ENCODE data around the gene NCCRP1.

Gene NCCRP1

GRCh38 chr19:39194832-39195542, 1.8 kb upstream of the NCCRP1 start:
- H3K27ac ChIP-seq, result no peak overlapping the region
- TF ChIP-seq, protein P1, sequence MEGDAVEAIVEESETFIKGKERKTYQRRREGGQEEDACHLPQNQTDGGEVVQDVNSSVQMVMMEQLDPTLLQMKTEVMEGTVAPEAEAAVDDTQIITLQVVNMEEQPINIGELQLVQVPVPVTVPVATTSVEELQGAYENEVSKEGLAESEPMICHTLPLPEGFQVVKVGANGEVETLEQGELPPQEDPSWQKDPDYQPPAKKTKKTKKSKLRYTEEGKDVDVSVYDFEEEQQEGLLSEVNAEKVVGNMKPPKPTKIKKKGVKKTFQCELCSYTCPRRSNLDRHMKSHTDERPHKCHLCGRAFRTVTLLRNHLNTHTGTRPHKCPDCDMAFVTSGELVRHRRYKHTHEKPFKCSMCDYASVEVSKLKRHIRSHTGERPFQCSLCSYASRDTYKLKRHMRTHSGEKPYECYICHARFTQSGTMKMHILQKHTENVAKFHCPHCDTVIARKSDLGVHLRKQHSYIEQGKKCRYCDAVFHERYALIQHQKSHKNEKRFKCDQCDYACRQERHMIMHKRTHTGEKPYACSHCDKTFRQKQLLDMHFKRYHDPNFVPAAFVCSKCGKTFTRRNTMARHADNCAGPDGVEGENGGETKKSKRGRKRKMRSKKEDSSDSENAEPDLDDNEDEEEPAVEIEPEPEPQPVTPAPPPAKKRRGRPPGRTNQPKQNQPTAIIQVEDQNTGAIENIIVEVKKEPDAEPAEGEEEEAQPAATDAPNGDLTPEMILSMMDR (IDR thresholded peaks at IDR 0.05), result no peak
- no peak for TF ChIP-seq ZFX (IDR thresholded peaks at IDR 0.05; ENCODE audit: borderline replicate concordance)

DNA sequence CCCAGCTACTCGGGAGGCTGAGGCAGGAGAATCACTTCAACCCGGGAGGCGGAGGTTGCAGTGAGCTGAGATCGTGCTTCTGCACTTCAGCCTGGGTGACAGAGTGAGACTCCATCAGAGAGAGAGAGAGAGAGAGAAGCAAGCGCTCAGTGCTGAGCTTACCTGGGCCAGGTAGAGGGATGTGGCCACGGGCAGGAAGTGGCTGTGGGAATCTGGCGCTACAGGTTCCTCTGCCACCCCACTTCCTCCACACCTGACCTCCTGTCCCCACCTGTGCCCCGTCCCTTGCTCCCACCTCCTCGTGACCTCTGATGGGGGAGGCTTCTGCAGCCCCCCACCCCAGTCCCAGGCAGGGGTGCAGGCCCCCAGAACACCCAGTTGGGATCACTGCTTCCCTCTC, 1.0 kb upstream of the NCCRP1 start:
- no peak overlapping the region for H3K27ac ChIP-seq
- TF ChIP-seq, protein P1 (IDR thresholded peaks at IDR 0.05), result no peak
- no peak for TF ChIP-seq ZFX (IDR thresholded peaks at IDR 0.05; ENCODE audit: borderline replicate concordance)

DNA sequence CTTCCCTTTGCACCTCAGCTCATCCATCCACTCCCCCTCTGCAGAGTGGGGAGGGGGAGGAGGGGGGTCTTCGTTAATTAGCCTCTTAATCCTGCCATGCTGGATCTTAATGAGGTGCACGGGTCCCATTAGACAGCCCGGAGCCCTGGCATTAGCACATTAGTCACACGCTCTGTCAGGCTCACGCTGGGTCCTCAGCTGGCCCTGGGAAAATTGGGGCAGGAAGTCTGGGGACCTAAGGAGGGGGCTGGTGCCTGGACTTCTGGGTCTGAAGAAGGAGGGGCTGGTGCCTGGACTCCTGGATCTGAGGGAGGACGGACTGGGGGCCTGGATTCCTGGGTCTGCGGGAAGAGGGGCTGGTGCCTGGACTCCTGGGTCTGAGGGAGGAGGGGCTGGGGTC, 444 bp upstream of the NCCRP1 start:
- TF ChIP-seq, protein P1 (IDR thresholded peaks at IDR 0.05), result no peak
- TF ChIP-seq ZFX (IDR thresholded peaks at IDR 0.05; ENCODE audit: borderline replicate concordance), result no peak

GRCh38 chr19:39197808-39198207, 1.0 kb downstream of the NCCRP1 start:
- no peak for TF ChIP-seq ZFX (IDR thresholded peaks at IDR 0.05; ENCODE audit: borderline replicate concordance)
- TF ChIP-seq, protein P1 (IDR thresholded peaks at IDR 0.05), result no peak
- H3K27ac ChIP-seq, result no peak overlapping the region

More for the DNA sequence above, 444 bp upstream of the NCCRP1 start:
- H3K27ac ChIP-seq, result no peak overlapping the region

DNA sequence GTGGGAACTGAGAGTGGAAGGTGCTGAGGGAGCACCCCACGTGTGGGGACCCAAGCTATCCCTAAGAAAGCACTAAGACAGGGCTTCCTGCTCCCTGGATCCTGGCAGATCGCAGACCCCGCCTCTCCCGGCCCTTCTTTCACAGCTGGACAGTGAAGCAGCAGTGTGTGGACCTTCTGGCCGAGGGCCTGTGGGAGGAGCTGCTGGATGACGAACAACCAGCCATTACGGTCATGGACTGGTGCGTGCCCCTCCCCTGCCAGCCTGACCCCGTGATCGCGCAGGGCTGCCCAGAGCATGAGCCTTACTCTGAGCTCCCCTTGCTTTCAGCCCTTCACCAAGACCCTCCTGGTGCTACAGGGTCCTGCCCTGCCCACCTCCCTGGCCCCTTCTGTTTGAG, 2.3 kb downstream of the NCCRP1 start:
- H3K27ac ChIP-seq, result no peak overlapping the region
- TF ChIP-seq ZFX (IDR thresholded peaks at IDR 0.05; ENCODE audit: borderline replicate concordance), result no peak
- TF ChIP-seq, protein P1 (IDR thresholded peaks at IDR 0.05), result no peak

DNA sequence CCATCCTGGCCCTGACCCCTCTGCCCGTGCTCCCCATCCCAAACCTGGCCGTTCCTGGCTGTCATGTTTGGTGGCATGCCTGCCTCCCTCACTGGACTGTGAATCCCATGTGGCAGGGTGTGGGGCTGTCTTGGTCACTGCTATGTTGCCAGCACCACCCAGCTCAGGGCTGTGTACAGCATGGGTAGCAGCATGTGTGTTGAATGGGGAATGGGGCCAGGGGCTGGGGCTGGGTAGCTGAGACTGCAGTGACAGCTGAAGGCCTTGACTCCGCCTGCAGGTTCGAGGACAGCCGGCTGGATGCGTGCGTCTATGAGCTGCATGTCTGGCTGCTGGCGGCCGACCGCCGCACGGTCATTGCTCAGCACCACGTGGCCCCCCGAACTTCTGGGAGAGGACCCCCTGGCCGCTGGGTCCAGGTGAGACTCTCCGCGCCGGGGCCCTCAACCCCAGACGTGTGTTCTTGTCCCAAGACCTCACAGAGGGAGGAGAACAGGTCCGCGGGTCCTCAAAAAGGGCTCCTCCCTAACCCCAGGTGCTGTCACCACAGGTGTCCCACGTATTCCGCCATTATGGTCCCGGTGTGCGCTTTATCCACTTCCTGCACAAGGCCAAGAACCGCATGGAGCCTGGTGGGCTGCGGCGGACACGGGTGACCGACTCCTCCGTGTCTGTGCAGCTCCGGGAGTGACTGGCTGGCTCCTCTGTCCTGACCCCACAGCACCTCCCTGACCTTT, 3.5 kb downstream of the NCCRP1 start:
- H3K27ac ChIP-seq, result no peak overlapping the region
- no peak for TF ChIP-seq ZFX (IDR thresholded peaks at IDR 0.05; ENCODE audit: borderline replicate concordance)
- TF ChIP-seq, protein P1 (IDR thresholded peaks at IDR 0.05), result no peak

DNA sequence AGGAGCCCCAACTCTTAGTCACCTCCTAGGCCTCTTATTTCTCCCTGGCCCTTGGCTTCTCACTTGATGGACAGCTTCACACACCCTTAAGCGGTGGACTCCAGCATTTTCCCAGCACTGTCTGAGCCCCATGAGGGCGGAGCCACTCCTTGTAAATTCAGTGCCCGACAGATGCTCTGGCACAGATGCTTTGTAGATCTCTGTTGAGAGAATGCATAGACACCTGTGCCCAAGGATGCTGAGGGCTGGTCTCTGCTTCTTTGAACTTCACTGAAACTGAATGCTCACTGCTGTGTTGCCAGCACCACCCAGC, 4.0 kb downstream of the NCCRP1 start:
- TF ChIP-seq, protein P1 (IDR thresholded peaks at IDR 0.05), result no peak
- no peak for TF ChIP-seq ZFX (IDR thresholded peaks at IDR 0.05; ENCODE audit: borderline replicate concordance)
- no peak overlapping the region for H3K27ac ChIP-seq

All from 22Rv1 (cell line).